IMR-90 (cell line): ENCODE results near the gene RAC2. TPM values are rescaled to one million over a fixed set of nuclear protein-coding genes. Genes with fewer than 3 reads are reported as not detected.

Experiments used
- ATAC-seq: fragments of 200-7000 bp; cut with Tn5 transposase; 2 replicates; pipeline ENCODE4 v1.9.1; 2020; ENCODE audit warnings: low read depth, mild to moderate bottlenecking, moderate library complexity
- BruUV-seq: library from RNA; stranded (reverse); fragments of 400-500 nt; replicated peaks from 2 replicates; lab custom pipeline; 2021; lab: Mats Ljungman, UMichigan
- CTCF ChIA-PET: fragments of 300-600 bp; formaldehyde crosslinking; extraction: SDS; loops from one replicate; lab custom pipeline; 2021; ENCODE audit warnings: antibody characterized with exemption; lab: Yijun Ruan, JAX
- POLR2A ChIA-PET: fragments of 300-600 bp; sonication (Branson Sonifier 250); formaldehyde crosslinking; loops from one replicate; lab custom pipeline; 2022; ENCODE audit warnings: antibody characterized with exemption; ENCODE audit not compliant: unreplicated experiment; lab: Charles Lee
- DNase-seq: peaks from one replicate; pipeline ENCODE4 v3.0.0; 2013
- H2AFZ ChIP-seq: replicated peaks from 2 replicates; pipeline ENCODE3; 2013; ENCODE audit warnings: low read length, mild to moderate bottlenecking; ENCODE audit not compliant: poor library complexity
- H2AK5ac ChIP-seq: 2 replicates; pipeline ENCODE4 v1.6.1; 2013; ENCODE audit warnings: low read depth, low read length, inconsistent platforms
- H2AK9ac ChIP-seq: replicated peaks from 2 replicates; pipeline ENCODE3; 2013; ENCODE audit warnings: mild to moderate bottlenecking, low read depth, low read length, moderate library complexity; ENCODE audit not compliant: poor library complexity
- H2BK120ac ChIP-seq: 2 replicates; pipeline ENCODE4 v1.6.1; 2013; ENCODE audit warnings: low read depth, low read length, inconsistent platforms
- H2BK15ac ChIP-seq: 3 replicates; pipeline ENCODE4 v1.6.1; 2013; ENCODE audit warnings: low read depth, low read length, inconsistent platforms
- H2BK20ac ChIP-seq: 2 replicates; pipeline ENCODE4 v1.6.1; 2013; ENCODE audit warnings: low read depth, mild to moderate bottlenecking, inconsistent platforms, low read length, moderate library complexity
- H2BK5ac ChIP-seq: 2 replicates; pipeline ENCODE4 v1.6.1; 2013; ENCODE audit warnings: mild to moderate bottlenecking, low read depth, low read length, inconsistent platforms; ENCODE audit not compliant: poor library complexity, severe bottlenecking
- H3K14ac ChIP-seq: replicated peaks from 2 replicates; pipeline ENCODE4 v1.6.1; 2013; ENCODE audit warnings: low read depth, low read length, inconsistent platforms
- H3K18ac ChIP-seq: 2 replicates; pipeline ENCODE4 v1.6.1; 2013; ENCODE audit warnings: low read depth, low read length, control low read depth
- H3K23ac ChIP-seq: 2 replicates; pipeline ENCODE4 v1.6.1; 2013; ENCODE audit warnings: low read depth, low read length, inconsistent platforms
- H3K27ac ChIP-seq: 2 replicates; pipeline ENCODE4 v1.5.1; 2013; ENCODE audit warnings: mild to moderate bottlenecking, control low read depth, low read length; ENCODE audit not compliant: insufficient read depth
- H3K27me3 ChIP-seq: 2 replicates; pipeline ENCODE4 v1.6.1; 2013; ENCODE audit warnings: low read length; ENCODE audit not compliant: control insufficient read depth, insufficient read depth
- H3K36me3 ChIP-seq: 2 replicates; pipeline ENCODE4 v1.6.1; 2013; ENCODE audit warnings: low read length, mixed read lengths; ENCODE audit not compliant: control insufficient read depth, insufficient read depth
- H3K4ac ChIP-seq: 2 replicates; pipeline ENCODE4 v1.6.1; 2013; ENCODE audit warnings: low read depth, low read length, inconsistent platforms
- H3K4me1 ChIP-seq: 2 replicates; pipeline ENCODE4 v1.6.1; 2013; ENCODE audit warnings: low read length, mixed read lengths; ENCODE audit not compliant: control insufficient read depth, insufficient read depth
- H3K4me2 ChIP-seq: 2 replicates; pipeline ENCODE4 v1.6.1; 2013; ENCODE audit warnings: low read depth, mild to moderate bottlenecking, control low read depth, low read length, moderate library complexity
- H3K4me3 ChIP-seq: 2 replicates; pipeline ENCODE4 v1.5.1; 2013; ENCODE audit warnings: low read depth, mild to moderate bottlenecking, control low read depth, low read length, moderate library complexity; ENCODE audit not compliant: insufficient read depth
- H3K56ac ChIP-seq: 2 replicates; pipeline ENCODE4 v1.6.1; 2013; ENCODE audit warnings: low read length, inconsistent platforms; ENCODE audit not compliant: insufficient read depth; ENCODE audit errors: extremely low read depth
- H3K79me1 ChIP-seq, 2 experiments: 2 replicates each; pipeline ENCODE4 v1.6.1; 2013; ENCODE audit warnings: low read length in 2 of 2, inconsistent platforms in 1 of 2, low read depth in 1 of 2
- H3K9ac ChIP-seq: 2 replicates; pipeline ENCODE4 v1.6.1; 2013; ENCODE audit warnings: low read depth, low read length, control low read depth
- H3K9me1 ChIP-seq: 2 replicates; pipeline ENCODE4 v1.6.1; 2013; ENCODE audit warnings: low read length, inconsistent platforms; ENCODE audit not compliant: insufficient read depth
- H3K9me3 ChIP-seq: 2 replicates; pipeline ENCODE4 v1.6.1; 2013; ENCODE audit warnings: low read length; ENCODE audit not compliant: control insufficient read depth, insufficient read depth
- H4K20me1 ChIP-seq: 2 replicates; pipeline ENCODE4 v1.6.1; 2013; ENCODE audit warnings: low read length, inconsistent platforms; ENCODE audit not compliant: insufficient read depth
- H4K5ac ChIP-seq: 2 replicates; pipeline ENCODE4 v1.6.1; 2013; ENCODE audit warnings: mild to moderate bottlenecking, low read depth, low read length, control low read depth
- H4K8ac ChIP-seq, 2 experiments: 2 replicates each; pipeline ENCODE4 v1.6.1; 2013; ENCODE audit warnings: low read depth in 2 of 2, low read length in 2 of 2, control low read depth in 1 of 2, inconsistent platforms in 1 of 2
- H4K91ac ChIP-seq: 2 replicates; pipeline ENCODE4 v1.6.1; 2013; ENCODE audit warnings: low read depth, low read length, inconsistent platforms; ENCODE audit not compliant: insufficient read depth
- BHLHE40 ChIP-seq: fragments of 150-350 bp; IDR thresholded peaks from 2 replicates; pipeline ENCODE4 v1.6.1; 2016; ENCODE audit warnings: mild to moderate bottlenecking, low read depth, low read length
- CEBPB ChIP-seq: IDR thresholded peaks from 2 replicates; pipeline ENCODE4 v1.6.1; 2012; ENCODE audit warnings: low read depth, low read length, improper control_type of control experiment
- CHD1 ChIP-seq: IDR thresholded peaks from 2 replicates; pipeline ENCODE4 v1.6.1; 2012; ENCODE audit warnings: low read depth, low read length, improper control_type of control experiment
- CTCF ChIP-seq: conservative IDR thresholded peaks from 2 replicates; pipeline ENCODE4 v1.5.1; 2012; ENCODE audit warnings: mild to moderate bottlenecking, low read depth, low read length, improper control_type of control experiment
- ELK1 ChIP-seq: fragments of 150-350 bp; IDR thresholded peaks from 2 replicates; pipeline ENCODE4 v1.6.1; 2016; ENCODE audit warnings: low read depth, mild to moderate bottlenecking, low read length, moderate library complexity, borderline replicate concordance
- FOS ChIP-seq: fragments of 150-350 bp; IDR thresholded peaks from 2 replicates; pipeline ENCODE4 v1.6.1; 2016; ENCODE audit warnings: low read depth, low read length
- MAFK ChIP-seq: IDR thresholded peaks from 2 replicates; pipeline ENCODE4 v1.6.1; 2012; ENCODE audit warnings: low read depth, low read length, improper control_type of control experiment
- MAZ ChIP-seq: IDR thresholded peaks from 2 replicates; pipeline ENCODE4 v1.6.1; 2012; ENCODE audit warnings: low read depth, mild to moderate bottlenecking, low read length, improper control_type of control experiment, moderate library complexity, borderline replicate concordance
- MXI1 ChIP-seq: IDR thresholded peaks from 2 replicates; pipeline ENCODE4 v1.6.1; 2012; ENCODE audit warnings: low read depth, mild to moderate bottlenecking, low read length, moderate library complexity, borderline replicate concordance
- NFE2L2 ChIP-seq: fragments of 150-350 bp; IDR thresholded peaks from 2 replicates; pipeline ENCODE4 v1.6.1; 2016; ENCODE audit warnings: low read depth, mild to moderate bottlenecking, low read length
- POLR2A ChIP-seq: IDR thresholded peaks from 2 replicates; pipeline ENCODE4 v1.6.1; 2012; ENCODE audit warnings: mild to moderate bottlenecking, low read depth, low read length
- RAD21 ChIP-seq: IDR thresholded peaks from 2 replicates; pipeline ENCODE4 v1.6.1; 2012; ENCODE audit warnings: low read length, improper control_type of control experiment
- RCOR1 ChIP-seq: IDR thresholded peaks from 2 replicates; pipeline ENCODE4 v1.6.1; 2012; ENCODE audit warnings: mild to moderate bottlenecking, low read length, improper control_type of control experiment; ENCODE audit not compliant: insufficient replicate concordance
- RFX5 ChIP-seq: IDR thresholded peaks from 2 replicates; pipeline ENCODE4 v1.8.0; 2012; ENCODE audit warnings: low read depth, mild to moderate bottlenecking, low read length, moderate library complexity
- SMC3 ChIP-seq: fragments of 150-350 bp; IDR thresholded peaks from 2 replicates; pipeline ENCODE4 v1.6.1; 2016; ENCODE audit warnings: low read depth, mild to moderate bottlenecking, antibody characterized with exemption, low read length, moderate library complexity
- USF2 ChIP-seq: fragments of 150-350 bp; IDR thresholded peaks from 2 replicates; pipeline ENCODE4 v1.6.1; 2017; ENCODE audit warnings: mild to moderate bottlenecking, antibody characterized with exemption, low read length, low read depth
- WGBS, 2 experiments: methylation state at CpG; one replicate each; pipeline versions ENCODE4 v1.1.5 to v1.1.7; 2013; ENCODE audit warnings: missing lambda C conversion rate in 2 of 2; ENCODE audit not compliant: insufficient read length in 1 of 2; ENCODE audit errors: extremely low coverage in 2 of 2; 5-methylcytosine and 5-hydroxymethylcytosine counted together
- dilution Hi-C: fragments of 300-500 bp; cut with HindIII; formaldehyde crosslinking; loops from one replicate; pipeline ENCODE4 v1.14.3; 2018; ENCODE audit warnings: low sequenced_read_pairs; ENCODE audit not compliant: unreplicated experiment
- in situ Hi-C: fragments of 300-500 bp; cut with MboI; formaldehyde crosslinking; loops from 3 replicates; pipeline ENCODE4 v1.14.3; 2019; ENCODE audit warnings: low sequenced_read_pairs, inconsistent platforms, mixed read lengths
- intact Hi-C: fragments of 100-400 bp; cut with micrococcal nuclease; formaldehyde crosslinking; loops from 2 replicates; pipeline ENCODE4 v1.10.0; 2022
- polyA plus RNA-seq, 3 experiments: library from polyadenylated mRNA; depleted of rRNA; stranded (reverse); fragments of >200 nt; gene quantifications; 2 replicates each; pipeline ENCODE4 v1.2.3, GENCODE V29; 2012; ENCODE audit warnings: low replicate concordance in 1 of 3
- total RNA-seq: library from RNA; depleted of rRNA; stranded (reverse); fragments of >200 nt; gene quantifications from 2 replicates; pipeline ENCODE4 v1.2.3, GENCODE V29; 2012

RAC2 gene
- total and polyA plus RNA-seq, 2 of the 4 experiments (the other 2 are of a cell fraction), result 10.0 to 72.3 TPM

- no peak overlapping the region for H3K9ac ChIP-seq
- H3K14ac ChIP-seq, result no peak overlapping the region
- TF ChIP-seq CTCF (no peak), MXI1 (no peak), MAZ (no peak), NFE2L2 (no peak), POLR2A (no peak), ELK1 (no peak), SMC3 (no peak), RCOR1 (no peak), FOS (no peak), USF2 (no peak), RAD21 (no peak), CEBPB (no peak), MAFK (no peak), CHD1 (no peak), BHLHE40 (no peak), RFX5 (no peak)
- H2AFZ ChIP-seq, result peak overlapping the region; percentile 14
- no peak overlapping the region for H4K91ac ChIP-seq
- H2BK15ac ChIP-seq, result no peak overlapping the region
- intact Hi-C loops, result no loop called here
- H3K4me1 ChIP-seq, result no peaks in the 10 kb centered on the region; the same call in 1 of the 2 replicates
- no peak overlapping the region for H3K4ac ChIP-seq
- WGBS, 2 experiments, result 100% methylated on average over 3 of the region's 12 CpGs; no CpG with 5 or more reads in 1 of the 2 experiments
- no peak overlapping the region for H2BK20ac ChIP-seq
- H2BK120ac ChIP-seq, result no peak overlapping the region
- dilution Hi-C loops, result no loop called here
- peaks cover 5% of the 10 kb centered on the region for H3K9me3 ChIP-seq
- ATAC-seq, result no peak
- no peak overlapping the region for H2AK5ac ChIP-seq
- no peaks in the 10 kb centered on the region for H4K20me1 ChIP-seq
- H2AK9ac ChIP-seq, result no peak overlapping the region
- no peak overlapping the region for H3K4me3 ChIP-seq
- H2BK5ac ChIP-seq, result no peak overlapping the region
- peaks cover 7% of the 10 kb centered on the region; the same call in 1 of the 2 replicates for H3K27me3 ChIP-seq
- no peak overlapping the region for H4K8ac ChIP-seq
- H3K4me2 ChIP-seq, result no peak overlapping the region
- no peak overlapping the region for H4K5ac ChIP-seq
- ChIA-PET CTCF (no interaction called here), POLR2A (no interaction called here)
- in situ Hi-C loops, result no loop called here
- H3K9me1 ChIP-seq, result peaks cover 9% of the 10 kb centered on the region; the same call in 1 of the 2 replicates
- no peak overlapping the region for H3K27ac ChIP-seq
- no TSS peak for BruUV-seq
- no peaks in the 10 kb centered on the region for H3K79me1 ChIP-seq
- H3K18ac ChIP-seq, result no peak overlapping the region
- H3K56ac ChIP-seq, result no peak overlapping the region
- no peak overlapping the region for H3K23ac ChIP-seq
- DNase-seq, result no peak
- no peaks in the 10 kb centered on the region for H3K36me3 ChIP-seq
Observed at GRCh38 chr22:37281646-37282384, 37.7 kb upstream of the RAC2 start.
